Measurements from ENCODE around the gene HESX1.

- TF ChIP-seq CTCF (conservative IDR thresholded peaks at IDR 0.05; ENCODE audit: low read depth, low read length) (no peak), RAD21 (IDR thresholded peaks at IDR 0.05; ENCODE audit: low read length) (no peak), CHD1 (IDR thresholded peaks at IDR 0.05; ENCODE audit: low read depth, low read length) (no peak), SMC3 (IDR thresholded peaks at IDR 0.05; ENCODE audit: low read depth, low read length) (no peak), BHLHE40 (IDR thresholded peaks at IDR 0.05; ENCODE audit: low read depth, low read length) (no peak), USF2 (IDR thresholded peaks at IDR 0.05; ENCODE audit: low read depth, low read length) (no peak), MAFK (IDR thresholded peaks at IDR 0.05; ENCODE audit: low read depth, low read length) (no peak), FOS (IDR thresholded peaks at IDR 0.05; ENCODE audit: low read depth, low read length) (no peak), MXI1 (IDR thresholded peaks at IDR 0.05; ENCODE audit: borderline replicate concordance, low read depth, low read length) (no peak), POLR2A (IDR thresholded peaks at IDR 0.05; ENCODE audit: low read depth, low read length) (no peak), CEBPB (IDR thresholded peaks at IDR 0.05; ENCODE audit: low read depth, low read length) (no peak), RCOR1 (IDR thresholded peaks at IDR 0.05; ENCODE audit: insufficient replicate concordance, low read length) (no peak), ELK1 (IDR thresholded peaks at IDR 0.05; ENCODE audit: borderline replicate concordance, low read depth, low read length) (no peak)
Measured at GRCh38 chr3:57163751-57164150, 36.0 kb downstream of the HESX1 start.

Measured in IMR-90 (cell line).